Measurements from ENCODE around the gene ZNF217. TPM values are rescaled to one million over a fixed set of nuclear protein-coding genes. Genes with fewer than 3 reads are reported as not detected.
A peak's percentile ranks its signal among the peaks of the same experiment; 100 is the strongest.
"Not testable (repeated sequence)": the region's sequence is repeated elsewhere in the genome, so short reads cannot be mapped to it uniquely, and the experiment has no call there.

Gene ZNF217
- 10 to 100 TPM; 18.4 to 22.7 TPM for total RNA-seq
- long read RNA-seq, donor 1, partial matches to known transcripts, result 0 of 2 reads
- long read RNA-seq, donor 1, other reads (novel, unspliced or antisense), result 2 of 2 reads
- long read RNA-seq, donor 2, partial matches to known transcripts, result 7 of 8 reads
- long read RNA-seq, donor 2, other reads (novel, unspliced or antisense), result 1 of 8 reads

DNA sequence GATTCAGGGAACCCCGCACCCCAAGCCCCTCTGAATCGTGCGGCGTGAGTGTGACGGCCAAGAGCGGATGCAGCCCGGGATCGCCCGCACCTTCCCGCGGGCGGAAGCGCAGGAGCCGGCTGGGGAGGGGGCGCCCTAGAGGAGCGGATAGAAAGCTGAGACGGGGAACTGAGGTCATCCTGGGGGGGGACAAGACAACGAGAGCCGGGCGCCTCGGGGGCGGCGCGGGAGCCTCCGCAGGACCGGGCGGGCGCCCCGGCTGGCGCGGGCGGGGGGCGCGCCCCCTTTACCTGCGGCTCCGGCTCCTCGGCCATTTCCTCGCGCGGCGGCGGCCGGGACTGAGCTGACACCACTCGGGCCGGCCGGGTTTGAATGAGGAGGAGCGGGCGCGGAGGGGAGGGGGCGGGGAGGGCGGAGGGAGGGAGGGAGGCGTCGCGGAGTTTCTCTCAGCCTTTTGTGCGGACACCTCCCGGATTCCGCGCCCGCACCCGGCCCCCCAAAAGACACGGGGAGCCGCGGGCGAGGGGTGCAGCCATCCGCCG lies at the start of gene ZNF217:
Gene ZNF217 (minus strand): TSS at position 374 of the 542 bp plus-strand sequence. CDS start 11,013 bp downstream, outside the sequence.
- intact Hi-C loops (cut with DNase I), result not testable (repeated sequence)

GRCh38 chr20:53643031-53643832 lies 49.6 kb upstream of the ZNF217 start:
- DNase-seq (ENCODE audit: low spot score), result no peak
- intact Hi-C loops (cut with DNase I), result no loop called here

More for the DNA sequence above, at the start of gene ZNF217:
- peak; percentile 92 for DNase-seq (ENCODE audit: low spot score)

DNA sequence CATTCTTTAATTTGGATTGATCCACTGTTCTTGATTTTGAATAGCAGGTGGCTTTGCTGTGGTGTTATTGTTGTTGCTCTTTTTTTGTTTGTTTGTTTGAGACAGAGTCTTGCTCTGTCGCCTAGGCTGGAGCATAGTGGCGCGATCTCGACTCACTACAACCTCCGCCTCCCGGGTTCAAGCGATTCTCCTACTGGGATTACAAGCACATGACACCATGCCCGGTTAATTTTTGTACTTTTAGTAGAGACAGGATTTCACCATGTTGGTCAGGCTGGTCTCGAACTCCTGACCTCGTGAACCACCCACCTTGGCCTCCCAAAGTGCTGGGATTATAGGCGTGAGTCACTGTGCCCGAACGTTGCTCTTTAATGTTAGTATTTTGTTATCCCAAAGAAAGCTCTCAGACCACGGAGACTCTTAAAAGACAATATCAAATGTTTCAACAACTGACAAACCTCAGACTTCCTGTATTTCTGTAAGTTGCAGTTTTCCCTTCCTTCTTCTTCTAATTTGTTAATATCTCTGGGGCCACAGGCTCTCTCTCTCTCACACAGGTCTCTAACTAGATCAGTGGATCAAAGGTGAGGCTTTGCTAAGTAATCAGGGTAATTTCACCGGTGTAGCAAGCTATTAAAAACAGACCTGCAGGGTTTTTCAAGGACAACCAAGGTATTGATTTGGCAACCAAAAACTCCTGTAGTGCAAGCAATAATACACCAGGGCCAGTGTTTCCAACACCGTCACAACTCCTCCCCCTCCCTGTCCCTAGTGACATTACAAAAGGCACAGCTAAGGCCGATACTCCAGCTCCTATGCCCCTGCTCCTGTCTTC lies 48.8 kb upstream of the ZNF217 start:
- no peak for DNase-seq (ENCODE audit: low spot score)
- intact Hi-C loops (cut with DNase I), result no loop called here

- no peak for DNase-seq (ENCODE audit: low spot score)
- intact Hi-C loops (cut with DNase I), result no loop called here
These were observed 46.2 kb upstream of the ZNF217 start for GRCh38 chr20:53639647-53640440.

GRCh38 chr20:53639128-53639527 lies 45.5 kb upstream of the ZNF217 start:
- intact Hi-C loops (cut with DNase I), result no loop called here
- DNase-seq (ENCODE audit: low spot score), result no peak

GRCh38 chr20:53637310-53637709 lies 43.7 kb upstream of the ZNF217 start:
- intact Hi-C loops (cut with DNase I), result not testable (repeated sequence)

GRCh38 chr20:53636540-53637097 lies 43.0 kb upstream of the ZNF217 start:
- no peak for DNase-seq (ENCODE audit: low spot score)
- intact Hi-C loops (cut with DNase I), result no loop called here

More at GRCh38 chr20:53637310-53637709, 43.7 kb upstream of the ZNF217 start:
- not testable (repeated sequence) for DNase-seq (ENCODE audit: low spot score)

GRCh38 chr20:53635221-53635620 lies 41.6 kb upstream of the ZNF217 start:
- intact Hi-C loops (cut with DNase I), result no loop called here
- no peak for DNase-seq (ENCODE audit: low spot score)

GRCh38 chr20:53631909-53632662 lies 38.4 kb upstream of the ZNF217 start:
- DNase-seq (ENCODE audit: low spot score), result no peak
- intact Hi-C loops (cut with DNase I), result no loop called here

GRCh38 chr20:53629436-53629835 lies 35.8 kb upstream of the ZNF217 start:
- no peak for DNase-seq (ENCODE audit: low spot score)
- intact Hi-C loops (cut with DNase I), result no loop called here

DNA sequence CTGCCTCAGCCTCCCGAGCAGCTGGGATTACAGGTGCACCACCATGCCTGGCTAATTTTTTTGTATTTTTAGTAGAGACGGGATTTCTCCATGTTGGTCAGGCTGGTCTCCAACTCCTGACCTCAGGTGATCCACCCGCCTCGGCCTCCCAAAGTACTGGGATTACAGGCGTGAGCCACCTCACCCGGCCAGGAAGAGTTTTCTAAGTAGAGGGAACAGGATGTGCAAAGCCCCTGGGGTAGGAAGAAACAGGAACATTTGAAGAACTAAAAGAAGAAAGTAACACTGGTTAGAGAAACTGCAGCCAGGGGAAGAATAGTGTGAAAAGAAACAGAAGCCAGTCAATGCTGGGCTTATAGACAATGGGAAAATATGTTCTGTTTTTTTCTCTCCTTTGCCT lies 35.1 kb upstream of the ZNF217 start:
- intact Hi-C loops (cut with DNase I), result not testable (repeated sequence)

DNA sequence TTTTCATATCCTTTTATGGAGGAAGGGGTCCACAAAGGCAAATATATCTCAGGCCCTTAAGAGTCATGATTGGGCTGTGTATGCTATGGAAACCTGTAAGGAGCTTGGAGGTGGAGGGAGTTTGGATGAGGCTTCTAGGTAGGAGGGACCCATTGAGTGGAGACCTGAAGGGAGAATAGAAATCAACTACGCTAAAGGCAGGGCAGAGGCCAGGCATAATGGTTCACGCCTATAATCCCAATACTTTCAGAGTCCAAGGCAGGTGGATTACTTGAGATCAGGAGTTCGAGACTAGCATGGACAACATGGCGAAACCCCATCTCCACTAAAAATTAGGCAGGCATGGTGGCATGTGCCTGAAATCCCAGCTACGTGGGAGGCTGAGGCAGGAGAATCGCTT lies 34.4 kb upstream of the ZNF217 start:
- DNase-seq (ENCODE audit: low spot score), result no peak
- intact Hi-C loops (cut with DNase I), result no loop called here

More for the DNA sequence above, 35.1 kb upstream of the ZNF217 start:
- peak; percentile 13 for DNase-seq (ENCODE audit: low spot score)

- DNase-seq (ENCODE audit: low spot score), result not testable (repeated sequence)
These were observed 33.4 kb upstream of the ZNF217 start for GRCh38 chr20:53627001-53627400.

GRCh38 chr20:53626584-53626983 lies 32.9 kb upstream of the ZNF217 start:
- no peak for DNase-seq (ENCODE audit: low spot score)
- intact Hi-C loops (cut with DNase I), result no loop called here

More at GRCh38 chr20:53627001-53627400, 33.4 kb upstream of the ZNF217 start:
- intact Hi-C loops (cut with DNase I), result not testable (repeated sequence)

- intact Hi-C loops (cut with DNase I), result no loop called here
- DNase-seq (ENCODE audit: low spot score), result no peak
These were observed 31.9 kb upstream of the ZNF217 start for GRCh38 chr20:53625311-53626129.

GRCh38 chr20:53624927-53625250 lies 31.2 kb upstream of the ZNF217 start:
- intact Hi-C loops (cut with DNase I), result not testable (repeated sequence)
- DNase-seq (ENCODE audit: low spot score), result peak; percentile 17
